OCI-LY7 (cell line): ENCODE results near the gene WLS.

Experiments used
- CTCF ChIP-seq: fragments of 200-600 bp; sonication (generic); conservative IDR thresholded peaks from 2 replicates; pipeline ENCODE4 v1.5.1; 2014; ENCODE audit warnings: mild to moderate bottlenecking, antibody characterized with exemption, low read length, moderate library complexity, mixed read lengths
- EZH2phosphoT487 ChIP-seq: fragments of 200-600 bp; sonication (generic); IDR thresholded peaks from 2 replicates; pipeline ENCODE4 v1.6.1; 2018; ENCODE audit warnings: low read depth, borderline replicate concordance, mild to moderate bottlenecking, mixed run types, antibody characterized with exemption, low read length, moderate library complexity, mixed read lengths

- no peak for TF ChIP-seq CTCF
- TF ChIP-seq EZH2phosphoT487: no peak
Observed at GRCh38 chr1:68081775-68082283, 150.5 kb downstream of the WLS start.
